ENCODE results near the gene OSBPL6. TPM values are rescaled to one million over a fixed set of nuclear protein-coding genes. Genes with fewer than 3 reads are reported as not detected.
"Not testable (repeated sequence)": the region's sequence is repeated elsewhere in the genome, so short reads cannot be mapped to it uniquely, and the experiment has no call there.

OSBPL6 gene
- polyA plus RNA-seq, 4 donors: 5.3 to 6.3 (median 5.7) TPM

DNA sequence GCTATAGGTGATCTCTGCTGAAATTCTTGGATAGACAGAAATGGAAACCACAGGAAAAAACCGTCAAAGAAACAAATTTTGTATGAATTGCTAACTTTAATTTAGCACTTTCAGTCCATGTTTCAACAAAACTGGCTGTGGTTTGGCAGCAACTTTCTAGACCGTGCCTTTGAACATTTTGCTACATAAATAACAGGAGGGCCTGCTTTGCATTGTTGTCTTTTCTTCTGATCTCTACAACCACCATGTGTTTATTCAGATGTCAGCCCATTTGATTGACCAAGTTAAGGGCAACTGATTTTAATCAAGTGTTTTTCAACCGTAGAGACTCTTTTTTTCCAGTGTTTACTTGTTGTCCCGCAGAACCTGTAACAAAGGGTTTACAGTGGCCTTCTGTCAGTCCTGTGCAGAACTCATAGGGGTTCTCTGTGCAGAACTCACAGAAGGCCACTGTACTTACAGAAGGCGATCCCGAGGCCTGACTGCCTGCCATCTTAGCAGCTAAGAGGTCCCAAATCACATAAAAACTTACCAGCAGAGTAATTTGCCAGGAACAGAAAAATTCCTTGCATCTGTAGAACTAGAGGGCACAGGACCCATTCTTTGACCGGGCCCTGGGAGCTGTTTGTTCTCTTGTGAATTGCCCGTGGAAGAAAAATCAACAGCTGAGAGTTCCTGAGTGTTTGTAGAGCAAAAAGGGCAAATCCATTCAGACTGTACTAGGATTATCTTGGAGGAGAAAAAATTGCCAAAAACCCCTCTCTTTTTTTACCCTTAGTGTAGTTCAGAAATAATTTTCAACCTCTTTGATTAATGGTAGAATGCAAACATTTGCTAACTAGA is 136.1 kb downstream of the OSBPL6 start:
- DNase-seq (ENCODE audit: low read depth in 4 of 4, low spot score in 3 of 4): no peak

DNA sequence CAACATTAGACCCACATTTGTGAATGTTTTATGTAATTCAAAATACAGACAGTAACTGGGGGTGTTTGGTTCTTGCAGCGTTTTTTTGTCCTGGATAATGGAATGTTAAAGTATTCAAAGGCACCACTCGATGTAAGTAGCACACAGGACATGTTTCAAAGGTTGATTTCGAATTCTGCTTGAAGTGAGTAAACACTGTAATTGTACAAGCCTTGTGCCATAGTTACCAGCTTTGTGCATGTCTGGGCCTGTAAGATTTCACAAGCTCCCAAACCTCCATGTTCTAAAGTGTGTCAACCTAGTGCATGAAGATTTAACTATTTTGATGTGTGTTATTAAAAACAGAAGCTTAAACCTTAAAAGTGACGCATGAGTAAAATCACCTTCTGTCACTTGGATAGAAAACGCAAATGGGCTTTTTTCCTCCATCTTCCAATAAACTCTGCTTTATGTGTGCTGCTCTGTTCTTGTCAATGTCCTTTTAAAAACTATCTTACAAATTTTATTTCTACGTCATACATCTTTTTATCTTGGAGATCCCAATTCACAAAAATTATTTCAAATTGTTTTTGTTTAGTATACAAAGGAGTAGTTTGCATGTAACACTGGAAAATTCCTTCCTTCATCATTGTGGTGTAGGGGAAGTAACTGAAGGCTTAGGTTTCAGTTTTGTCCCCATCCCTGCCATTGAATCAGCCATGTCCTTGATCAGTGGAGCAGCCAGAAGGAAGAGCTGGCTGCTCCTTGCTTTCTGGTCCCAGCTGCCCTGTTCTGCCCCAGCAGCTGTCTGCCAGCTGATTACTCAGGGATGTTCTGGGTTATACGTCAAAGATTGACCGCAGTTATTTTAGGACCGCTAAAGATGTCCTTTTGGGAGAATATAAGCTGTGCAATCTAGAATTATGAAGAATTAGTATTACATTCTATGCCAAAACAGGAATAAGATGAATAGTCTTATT is 137.4 kb downstream of the OSBPL6 start:
- DNase-seq (ENCODE audit: low read depth in 4 of 4, low spot score in 3 of 4): no peak

DNA sequence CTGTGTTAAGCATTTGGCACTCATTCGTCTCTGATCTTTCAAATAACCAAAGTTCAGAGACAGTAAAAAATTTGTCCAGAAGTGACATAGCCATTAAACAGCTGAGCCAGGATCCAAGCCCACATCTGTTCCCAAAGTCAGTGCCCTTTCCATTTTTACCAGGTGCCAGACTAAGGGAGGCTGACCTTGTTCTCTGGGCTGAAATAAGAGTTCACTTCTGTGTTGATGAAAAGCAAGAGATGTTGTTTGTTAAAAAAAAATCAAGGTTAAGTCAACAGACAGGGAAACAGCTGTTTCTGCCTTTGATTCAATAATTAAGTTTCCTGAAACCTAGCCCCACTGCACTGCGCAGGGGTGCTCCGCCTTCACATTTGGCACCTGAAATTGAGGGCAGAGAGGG is 139.5 kb downstream of the OSBPL6 start:
- no peak for DNase-seq (ENCODE audit: low read depth in 4 of 4, low spot score in 3 of 4)

- DNase-seq (ENCODE audit: low read depth in 4 of 4, low spot score in 3 of 4): no peak
These were observed 140.9 kb downstream of the OSBPL6 start for GRCh38 chr2:178335230-178335629.

DNA sequence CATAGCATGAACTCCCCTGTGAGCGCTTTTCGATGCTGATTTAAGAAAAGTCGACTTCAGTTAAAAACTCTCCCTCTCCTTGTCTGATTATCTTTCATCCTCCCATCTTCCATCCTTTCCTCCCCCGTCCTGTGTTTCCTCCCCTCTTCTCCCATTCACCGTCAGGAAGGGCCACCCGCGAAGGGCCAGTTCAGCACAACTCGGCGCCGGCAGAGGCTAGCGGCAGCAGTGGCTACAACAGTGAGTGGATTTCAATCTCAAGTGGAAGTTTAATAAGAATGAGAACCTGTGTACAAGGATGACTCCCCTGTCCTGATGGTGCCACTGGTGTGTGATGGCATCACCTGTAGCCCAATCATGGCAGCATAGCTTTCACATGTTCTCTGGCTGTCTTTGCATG is 149.8 kb downstream of the OSBPL6 start:
- no peak for DNase-seq (ENCODE audit: low read depth in 4 of 4, low spot score in 3 of 4)

GRCh38 chr2:178345951-178346350 is 151.6 kb downstream of the OSBPL6 start:
- DNase-seq (ENCODE audit: low read depth in 4 of 4, low spot score in 3 of 4): no peak

- DNase-seq (ENCODE audit: low read depth in 4 of 4, low spot score in 3 of 4): no peak
These were observed 155.7 kb downstream of the OSBPL6 start for GRCh38 chr2:178350051-178350450.

- not testable (repeated sequence) for DNase-seq (ENCODE audit: low read depth in 4 of 4, low spot score in 3 of 4)
These were observed 163.4 kb downstream of the OSBPL6 start for GRCh38 chr2:178357704-178358103.

- DNase-seq (ENCODE audit: low read depth in 4 of 4, low spot score in 3 of 4): no peak
These were observed 165.0 kb downstream of the OSBPL6 start for GRCh38 chr2:178359192-178359912.

DNA sequence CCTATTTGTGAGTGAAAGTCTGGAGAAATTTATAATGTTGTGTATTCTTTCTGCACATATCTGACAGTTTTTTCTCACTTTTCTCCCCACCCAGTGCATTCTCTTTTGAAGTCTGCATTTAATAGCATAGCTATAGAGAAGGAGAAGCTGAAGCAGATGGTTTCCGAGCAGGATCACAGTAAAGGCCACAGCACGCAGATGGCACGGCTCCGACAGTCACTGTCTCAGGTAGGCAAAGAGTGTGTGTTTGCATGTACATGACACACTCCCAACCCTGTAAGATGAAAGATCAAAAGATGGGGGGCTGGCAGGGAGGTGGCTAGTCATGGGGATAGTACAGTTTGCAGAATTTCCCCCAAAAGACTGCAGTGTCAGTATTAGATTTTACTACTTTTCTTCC is 167.3 kb downstream of the OSBPL6 start:
- no peak for DNase-seq (ENCODE audit: low read depth in 4 of 4, low spot score in 3 of 4)

- DNase-seq (ENCODE audit: low read depth in 4 of 4, low spot score in 3 of 4): no peak
These were observed 168.9 kb downstream of the OSBPL6 start for GRCh38 chr2:178363252-178363651.

DNA sequence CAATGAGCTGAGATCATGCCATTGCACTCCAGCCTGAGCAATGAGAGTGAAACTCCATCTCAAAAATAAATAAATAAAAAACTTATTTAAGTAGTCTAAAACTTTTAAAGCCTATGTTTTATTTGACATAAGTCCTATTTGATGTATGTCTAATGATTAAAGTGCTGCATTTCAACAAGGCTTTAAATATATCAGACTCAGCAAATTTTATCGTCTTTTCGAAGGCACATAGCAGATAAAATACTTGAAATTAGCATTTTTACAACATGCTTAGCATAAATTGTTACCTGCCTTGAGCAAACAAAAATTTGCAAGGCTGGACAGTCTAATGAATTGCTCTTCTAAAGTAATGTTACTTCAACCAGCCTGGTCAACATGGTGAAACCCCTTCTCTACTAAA is 170.8 kb downstream of the OSBPL6 start:
- DNase-seq (ENCODE audit: low read depth in 4 of 4, low spot score in 3 of 4): no peak

GRCh38 chr2:178366412-178366811 is 172.1 kb downstream of the OSBPL6 start:
- no peak for DNase-seq (ENCODE audit: low read depth in 4 of 4, low spot score in 3 of 4)

- DNase-seq (ENCODE audit: low read depth in 4 of 4, low spot score in 3 of 4): no peak
These were observed 173.0 kb downstream of the OSBPL6 start for GRCh38 chr2:178367344-178367743.

- no peak for DNase-seq (ENCODE audit: low read depth in 4 of 4, low spot score in 3 of 4)
These were observed 180.6 kb downstream of the OSBPL6 start for GRCh38 chr2:178374865-178375264.

DNA sequence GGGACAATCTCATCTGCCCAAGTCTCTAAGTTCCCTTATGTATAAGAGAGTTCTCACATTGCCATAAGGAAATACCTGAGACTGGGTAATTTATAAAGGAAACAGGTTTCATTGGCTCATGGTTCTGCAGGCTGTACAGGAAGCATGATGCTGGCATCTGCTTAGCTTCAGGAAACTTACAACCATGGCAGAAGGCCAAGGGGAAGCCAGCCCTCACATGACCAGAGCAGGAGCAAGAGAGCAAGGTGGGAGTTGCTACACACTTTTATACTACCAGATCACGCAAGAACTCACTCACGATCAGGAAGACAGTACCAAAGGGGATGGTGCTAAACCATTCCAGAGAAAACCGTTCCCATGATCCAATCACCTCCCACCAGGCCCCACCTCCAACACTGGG is 182.7 kb downstream of the OSBPL6 start:
- DNase-seq (ENCODE audit: low read depth in 4 of 4, low spot score in 3 of 4): no peak

GRCh38 chr2:178379162-178380004 is 185.1 kb downstream of the OSBPL6 start:
- DNase-seq (ENCODE audit: low read depth in 4 of 4, low spot score in 3 of 4): no peak

- no peak for DNase-seq (ENCODE audit: low read depth in 4 of 4, low spot score in 3 of 4)
These were observed 186.5 kb downstream of the OSBPL6 start for GRCh38 chr2:178380763-178381162.

- DNase-seq (ENCODE audit: low read depth in 4 of 4, low spot score in 3 of 4): no peak
These were observed 189.4 kb downstream of the OSBPL6 start for GRCh38 chr2:178383718-178384117.

DNA sequence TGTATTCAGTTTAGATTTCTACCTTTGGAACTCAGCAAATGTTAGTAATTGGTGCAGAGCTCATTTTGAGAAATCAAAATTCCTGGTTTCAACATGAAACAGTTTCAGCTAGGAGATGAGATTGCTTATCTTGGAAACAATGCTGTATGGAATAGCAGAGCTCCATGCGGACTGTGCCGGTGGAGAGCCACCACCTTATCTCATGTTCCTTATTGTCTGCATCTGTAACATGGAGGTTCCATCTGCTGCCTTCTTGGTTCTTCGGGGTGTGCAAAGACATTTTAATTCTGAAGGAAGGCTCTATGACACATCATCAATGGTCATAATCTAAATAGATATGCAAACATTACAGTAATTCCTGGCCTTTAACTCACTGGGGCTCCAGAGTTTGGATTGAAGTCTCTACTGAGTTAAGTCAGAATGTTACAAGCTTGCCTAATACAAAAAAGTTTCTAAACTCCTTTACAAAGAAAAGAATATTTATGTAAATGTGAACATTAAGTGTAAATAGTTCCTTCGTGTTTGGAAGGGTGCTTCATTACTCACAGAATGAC is 191.4 kb downstream of the OSBPL6 start:
- no peak for DNase-seq (ENCODE audit: low read depth in 4 of 4, low spot score in 3 of 4)
